Tibial nerve (tissue), 4 donors: ENCODE results near the gene METAP1D.

Experiments used
- EP300 ChIP-seq, 2 donors: sonication (generic); formaldehyde crosslinking; IDR thresholded peaks; one replicate each; pipeline ENCODE4 v1.6.1; 2017; ENCODE audit warnings: antibody characterized with exemption in 2 of 2, mild to moderate bottlenecking in 1 of 2
- POLR2A ChIP-seq, 2 donors: fragments of 450-650 bp; IDR thresholded peaks; one replicate each; pipeline ENCODE4 v1.6.1; 2017; ENCODE audit warnings: antibody characterized with exemption in 2 of 2, mild to moderate bottlenecking in 2 of 2, moderate library complexity in 2 of 2
- TF ChIP-seq, protein P1 (sequence below), 5 experiments: fragments of 200-600 bp in 3 of 5; fragments of 450-650 bp in 2 of 5; sonication (generic) in 3 of 5; IDR thresholded peaks; one replicate each; pipeline ENCODE4 v1.5.1; 2016 to 2019; ENCODE audit warnings: antibody characterized with exemption in 5 of 5, mild to moderate bottlenecking in 3 of 5, moderate library complexity in 2 of 5

DNA sequence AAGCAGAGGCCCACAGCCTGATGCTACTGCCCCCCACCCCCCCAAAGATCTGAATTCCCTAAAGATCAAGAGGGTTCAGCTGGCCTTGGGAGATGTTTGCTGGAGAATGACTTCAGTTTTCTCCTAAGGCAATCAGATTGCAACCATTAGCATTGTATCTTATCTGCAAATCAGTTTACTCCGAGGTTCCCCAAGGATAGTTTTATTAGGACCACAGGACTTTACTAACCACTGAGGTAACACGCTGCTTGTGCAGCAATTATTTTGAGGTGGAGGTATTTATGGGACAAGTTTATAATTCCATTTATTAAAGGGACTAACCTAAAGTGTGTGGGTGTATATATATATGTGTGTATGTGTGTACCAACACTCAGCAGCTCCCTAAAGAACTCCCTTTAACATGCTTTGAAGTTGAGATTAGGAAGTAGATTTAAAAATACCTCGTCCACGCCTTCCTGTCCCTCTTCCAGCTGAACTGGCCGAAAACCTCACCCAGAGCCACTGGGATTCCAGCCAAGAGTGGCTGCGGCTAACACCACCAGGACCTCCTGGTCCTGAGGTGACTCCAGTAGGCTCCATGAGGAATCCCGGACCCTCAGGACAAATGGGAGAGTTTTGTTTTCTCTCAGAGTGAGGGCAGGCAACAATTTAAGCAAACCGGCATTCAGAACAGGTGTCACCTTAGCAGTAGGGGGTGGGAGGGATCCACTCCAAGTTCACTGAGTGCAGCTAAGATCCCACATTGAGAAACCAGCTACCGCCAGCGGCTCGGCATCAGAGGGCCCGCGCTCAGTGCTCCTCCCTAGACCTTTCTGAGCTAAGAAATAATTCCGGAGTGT is 82.6 kb downstream of the METAP1D start:
- TF ChIP-seq EP300 (IDR thresholded peaks at IDR 0.05) (no peak), POLR2A (IDR thresholded peaks at IDR 0.05) (no peak)
- TF ChIP-seq, protein P1, sequence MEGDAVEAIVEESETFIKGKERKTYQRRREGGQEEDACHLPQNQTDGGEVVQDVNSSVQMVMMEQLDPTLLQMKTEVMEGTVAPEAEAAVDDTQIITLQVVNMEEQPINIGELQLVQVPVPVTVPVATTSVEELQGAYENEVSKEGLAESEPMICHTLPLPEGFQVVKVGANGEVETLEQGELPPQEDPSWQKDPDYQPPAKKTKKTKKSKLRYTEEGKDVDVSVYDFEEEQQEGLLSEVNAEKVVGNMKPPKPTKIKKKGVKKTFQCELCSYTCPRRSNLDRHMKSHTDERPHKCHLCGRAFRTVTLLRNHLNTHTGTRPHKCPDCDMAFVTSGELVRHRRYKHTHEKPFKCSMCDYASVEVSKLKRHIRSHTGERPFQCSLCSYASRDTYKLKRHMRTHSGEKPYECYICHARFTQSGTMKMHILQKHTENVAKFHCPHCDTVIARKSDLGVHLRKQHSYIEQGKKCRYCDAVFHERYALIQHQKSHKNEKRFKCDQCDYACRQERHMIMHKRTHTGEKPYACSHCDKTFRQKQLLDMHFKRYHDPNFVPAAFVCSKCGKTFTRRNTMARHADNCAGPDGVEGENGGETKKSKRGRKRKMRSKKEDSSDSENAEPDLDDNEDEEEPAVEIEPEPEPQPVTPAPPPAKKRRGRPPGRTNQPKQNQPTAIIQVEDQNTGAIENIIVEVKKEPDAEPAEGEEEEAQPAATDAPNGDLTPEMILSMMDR (IDR thresholded peaks at IDR 0.05) = no peak
